SK-N-SH (cell line): ENCODE measurements around the gene FAIM2. TPM values are rescaled to one million over a fixed set of nuclear protein-coding genes. Genes with fewer than 3 reads are reported as not detected.
A peak's percentile ranks its signal among the peaks of the same experiment; 100 is the strongest.

Experiments
- CTCF ChIA-PET: fragments of 300-600, 350-600 bp; formaldehyde crosslinking; extraction: SDS; loops from one replicate; lab custom pipeline; 2021; lab: Yijun Ruan, JAX
- POLR2A ChIA-PET: fragments of 350-600 bp; sonication (Branson Sonifier 250); formaldehyde crosslinking; extraction: SDS; loops from one replicate; lab custom pipeline; 2020; ENCODE audit warnings: antibody characterized with exemption, inconsistent platforms; lab: Yijun Ruan, JAX
- DNase-seq: peaks from one replicate; pipeline ENCODE4 v3.0.0; 2012
- H2AFZ ChIP-seq: fragments of 200-600 bp; sonication (generic); 2 replicates; pipeline ENCODE4 v1.8.1; 2016; ENCODE audit warnings: antibody characterized with exemption, mild to moderate bottlenecking, low read depth
- H3F3A ChIP-seq: fragments of 200-600 bp; sonication (generic); replicated peaks from 2 replicates; pipeline ENCODE3; 2016; ENCODE audit warnings: antibody characterized with exemption, mild to moderate bottlenecking; ENCODE audit not compliant: insufficient read depth
- H3K27ac ChIP-seq, 2 experiments: fragments of 200-500 bp in 1 of 2; fragments of 200-600 bp in 1 of 2; sonication (Bioruptor generic) in 1 of 2; sonication (generic), shearing (Covaris generic) in 1 of 2; 2 replicates each; pipeline versions ENCODE4 v1.5.1 to v1.6.1; 2014 to 2016; ENCODE audit warnings: low read depth in 2 of 2, inconsistent platforms in 1 of 2, low read length in 1 of 2, mild to moderate bottlenecking in 1 of 2, mixed read lengths in 1 of 2
- H3K27me3 ChIP-seq: fragments of 200-600 bp; sonication (generic), shearing (Covaris generic); 2 replicates; pipeline ENCODE4 v1.6.1; 2016; ENCODE audit warnings: mixed run types; ENCODE audit not compliant: insufficient read depth
- H3K36me3 ChIP-seq, 2 experiments: fragments of 200-500 bp in 1 of 2; fragments of 200-600 bp in 1 of 2; sonication (Bioruptor generic) in 1 of 2; sonication (generic) in 1 of 2; replicated peaks in 1 of 2; 2 replicates each; pipeline versions ENCODE3 to v1.5.1; 2014 to 2016; ENCODE audit warnings: low read length in 1 of 2, mild to moderate bottlenecking in 1 of 2; ENCODE audit not compliant: insufficient read depth in 2 of 2, control insufficient read depth in 1 of 2
- H3K4me1 ChIP-seq, 2 experiments: fragments of 200-500 bp in 1 of 2; fragments of 200-600 bp in 1 of 2; sonication (Bioruptor generic) in 1 of 2; sonication (generic), shearing (Covaris generic) in 1 of 2; 2 replicates each; pipeline versions ENCODE4 v1.5.1 to v1.6.1; 2014 to 2016; ENCODE audit warnings: low read depth in 1 of 2, low read length in 1 of 2, mixed run types in 1 of 2; ENCODE audit not compliant: insufficient read depth in 2 of 2, control insufficient read depth in 1 of 2
- H3K4me2 ChIP-seq: fragments of 200-600 bp; sonication (generic), shearing (Covaris generic); 2 replicates; pipeline ENCODE4 v1.6.1; 2017; ENCODE audit warnings: mixed run types
- H3K4me3 ChIP-seq, 2 experiments: fragments of 200-500 bp in 1 of 2; fragments of 200-600 bp in 1 of 2; sonication (Bioruptor generic) in 1 of 2; sonication (generic), shearing (Covaris generic) in 1 of 2; 2 replicates each; pipeline versions ENCODE4 v1.5.1 to v1.8.1; 2014 to 2016; ENCODE audit warnings: low read depth in 2 of 2, inconsistent platforms in 1 of 2, low read length in 1 of 2, mild to moderate bottlenecking in 1 of 2, mixed read lengths in 1 of 2, moderate library complexity in 1 of 2
- H3K79me2 ChIP-seq: fragments of 200-600 bp; sonication (generic); 2 replicates; pipeline ENCODE4 v1.8.1; 2017; ENCODE audit warnings: mild to moderate bottlenecking; ENCODE audit not compliant: insufficient read depth
- H3K9ac ChIP-seq: fragments of 200-600 bp; sonication (generic); 2 replicates; pipeline ENCODE4 v1.6.1; 2017; ENCODE audit warnings: mixed run types
- H3K9me2 ChIP-seq: fragments of 200-600 bp; sonication (generic); 2 replicates; pipeline ENCODE4 v1.6.1; 2017; ENCODE audit warnings: mixed run types
- H3K9me3 ChIP-seq: fragments of 200-600 bp; sonication (generic); 2 replicates; pipeline ENCODE4 v1.6.1; 2017; ENCODE audit warnings: mixed run types, mild to moderate bottlenecking, moderate library complexity
- H4K20me1 ChIP-seq: fragments of 200-600 bp; sonication (generic); 2 replicates; pipeline ENCODE4 v1.6.1; 2017; ENCODE audit warnings: mild to moderate bottlenecking, mixed run types; ENCODE audit not compliant: insufficient read depth
- EZH2phosphoT487 ChIP-seq: fragments of 200-600 bp; sonication (generic); IDR thresholded peaks from 2 replicates; pipeline ENCODE4 v1.6.1; 2017; ENCODE audit warnings: low read depth, mixed run types, mild to moderate bottlenecking, antibody characterized with exemption, moderate library complexity, borderline replicate concordance
- FOXJ3 ChIP-seq: sonication (generic); formaldehyde crosslinking; IDR thresholded peaks from 2 replicates; pipeline ENCODE4 v1.5.1; 2020; ENCODE audit warnings: mild to moderate bottlenecking, missing genetic modification reagents
- GABPA ChIP-seq: IDR thresholded peaks from 2 replicates; pipeline ENCODE4 v1.4.0; 2012; ENCODE audit warnings: low read depth, mild to moderate bottlenecking
- JUND ChIP-seq: IDR thresholded peaks from 2 replicates; pipeline ENCODE4 v1.4.0; 2012
- MXI1 ChIP-seq: IDR thresholded peaks from 2 replicates; pipeline ENCODE4 v1.6.1; 2012; ENCODE audit warnings: mild to moderate bottlenecking, low read depth, low read length, improper control_type of control experiment
- PBX3 ChIP-seq: IDR thresholded peaks from 2 replicates; pipeline ENCODE4; 2012
- RCOR1 ChIP-seq: fragments of 150-350 bp; IDR thresholded peaks from 2 replicates; pipeline ENCODE4 v1.6.1; 2017; ENCODE audit warnings: antibody characterized with exemption, low read length
- RXRA ChIP-seq: IDR thresholded peaks from 2 replicates; pipeline ENCODE4 v1.4.0; 2012; ENCODE audit warnings: low read depth, mild to moderate bottlenecking, borderline replicate concordance
- SIN3A ChIP-seq: IDR thresholded peaks from 2 replicates; pipeline ENCODE4 v1.6.1; 2012; ENCODE audit warnings: low read depth, mild to moderate bottlenecking, low read length, moderate library complexity, borderline replicate concordance
- TCF12 ChIP-seq: IDR thresholded peaks from 2 replicates; pipeline ENCODE4 v1.4.0; 2012
- WGBS: methylation state at CpG from one replicate; pipeline ENCODE4 v1.1.6; 2017; ENCODE audit warnings: low lambda C conversion rate; 5-methylcytosine and 5-hydroxymethylcytosine counted together
- polyA plus RNA-seq, 3 experiments: library from polyadenylated mRNA; depleted of rRNA; stranded (reverse); fragments of >200 nt; gene quantifications; 2 replicates each; pipeline ENCODE4 v1.2.3, GENCODE V29; 2012
- TF ChIP-seq, protein P1 (sequence below): IDR thresholded peaks from 2 replicates; pipeline ENCODE4 v1.4.0; 2012; ENCODE audit warnings: low read depth, borderline replicate concordance
- TF ChIP-seq, protein P2 (sequence below): IDR thresholded peaks from 2 replicates; pipeline ENCODE4 v1.4.0; 2012; ENCODE audit warnings: low read depth, borderline replicate concordance

FAIM2 gene
- polyA plus RNA-seq, 1 of the 3 experiments (the other 2 are of a cell fraction) = 11.3 TPM

DNA sequence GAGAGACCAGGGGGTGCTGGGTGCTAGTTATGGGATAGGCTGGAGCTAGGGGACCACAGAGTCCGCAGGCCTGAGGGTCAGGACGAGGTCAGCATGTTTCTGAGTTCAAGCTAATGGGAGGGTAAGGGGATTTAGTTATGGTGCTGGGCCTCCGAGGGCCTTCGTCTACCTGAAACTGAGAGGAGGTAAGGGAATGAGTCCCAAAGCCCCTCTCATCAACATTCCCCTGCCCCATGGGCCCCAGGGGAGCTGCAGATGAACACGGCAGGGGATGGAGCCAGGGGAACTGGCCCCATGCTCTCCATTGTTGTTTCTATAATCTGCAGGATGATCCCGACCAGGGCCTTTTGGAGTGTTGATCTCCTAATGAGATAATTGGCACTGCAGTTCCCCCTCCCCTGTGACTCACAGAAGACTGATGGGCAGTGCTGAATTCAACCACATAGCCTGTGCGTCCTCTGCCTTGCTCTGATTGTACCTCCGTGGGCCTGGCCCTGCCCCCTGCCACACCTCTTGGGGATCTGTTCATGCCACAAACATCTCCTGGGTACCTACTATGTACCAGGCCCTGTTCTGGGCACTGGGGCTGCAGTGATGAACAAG is 21.4 kb downstream of the FAIM2 start:
- Histone ChIP-seq H2AFZ (no peak overlapping the region), H3K79me2 (no peaks in the 10 kb centered on the region), H3K9ac (no peak overlapping the region), H3K4me3 (no peak overlapping the region), H3F3A (peaks cover 11% of the 10 kb centered on the region), H3K27me3 (no peaks in the 10 kb centered on the region), H3K9me3 (no peaks in the 10 kb centered on the region), H3K27ac (no peak overlapping the region; a peak in 1 of 4 replicates), H3K9me2 (no peaks in the 10 kb centered on the region), H3K4me2 (no peak overlapping the region), H4K20me1 (no peaks in the 10 kb centered on the region), H3K4me1 (peaks cover 0 to 16% of the 10 kb centered on the region in 2 experiments; a peak in 1 of 4 replicates), H3K36me3 (no peaks in the 10 kb centered on the region)
- ChIA-PET POLR2A (interaction anchor here (0.7 to 1.5 kb wide), 2 partner anchors 9 to 13 kb away, joined by 3 to 6 read pairs; no protein-coding TSS in a partner anchor), CTCF (interaction anchor here (0.5 to 3.0 kb wide), 13 partner anchors 10 to 188 kb away, joined by 3 to 15 read pairs (median 4); no protein-coding TSS in a partner anchor)
- TF ChIP-seq, protein P1, sequence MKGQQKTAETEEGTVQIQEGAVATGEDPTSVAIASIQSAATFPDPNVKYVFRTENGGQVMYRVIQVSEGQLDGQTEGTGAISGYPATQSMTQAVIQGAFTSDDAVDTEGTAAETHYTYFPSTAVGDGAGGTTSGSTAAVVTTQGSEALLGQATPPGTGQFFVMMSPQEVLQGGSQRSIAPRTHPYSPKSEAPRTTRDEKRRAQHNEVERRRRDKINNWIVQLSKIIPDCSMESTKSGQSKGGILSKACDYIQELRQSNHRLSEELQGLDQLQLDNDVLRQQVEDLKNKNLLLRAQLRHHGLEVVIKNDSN = no peak
- TF ChIP-seq, protein P2, sequence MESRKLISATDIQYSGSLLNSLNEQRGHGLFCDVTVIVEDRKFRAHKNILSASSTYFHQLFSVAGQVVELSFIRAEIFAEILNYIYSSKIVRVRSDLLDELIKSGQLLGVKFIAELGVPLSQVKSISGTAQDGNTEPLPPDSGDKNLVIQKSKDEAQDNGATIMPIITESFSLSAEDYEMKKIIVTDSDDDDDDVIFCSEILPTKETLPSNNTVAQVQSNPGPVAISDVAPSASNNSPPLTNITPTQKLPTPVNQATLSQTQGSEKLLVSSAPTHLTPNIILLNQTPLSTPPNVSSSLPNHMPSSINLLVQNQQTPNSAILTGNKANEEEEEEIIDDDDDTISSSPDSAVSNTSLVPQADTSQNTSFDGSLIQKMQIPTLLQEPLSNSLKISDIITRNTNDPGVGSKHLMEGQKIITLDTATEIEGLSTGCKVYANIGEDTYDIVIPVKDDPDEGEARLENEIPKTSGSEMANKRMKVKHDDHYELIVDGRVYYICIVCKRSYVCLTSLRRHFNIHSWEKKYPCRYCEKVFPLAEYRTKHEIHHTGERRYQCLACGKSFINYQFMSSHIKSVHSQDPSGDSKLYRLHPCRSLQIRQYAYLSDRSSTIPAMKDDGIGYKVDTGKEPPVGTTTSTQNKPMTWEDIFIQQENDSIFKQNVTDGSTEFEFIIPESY = no peak
- no peak for TF ChIP-seq PBX3
- TF ChIP-seq FOXJ3 (CRISPR knock-in tag) = no peak
- TF ChIP-seq MXI1 = no peak
- no peak for TF ChIP-seq SIN3A
- no peak for TF ChIP-seq GABPA
- TF ChIP-seq RXRA = no peak
- no peak for TF ChIP-seq EZH2phosphoT487
- TF ChIP-seq TCF12 = no peak
- TF ChIP-seq RCOR1 = no peak
- no peak for TF ChIP-seq JUND
- DNase-seq = peak; percentile 60
- 31% methylated on average over 2 of the region's 8 CpGs for WGBS
